NCI-H526 treated with DMSO at 0.1 percent for 48 hours (cell line): Measurements from ENCODE around the gene TMEM138.

Source experiments
- DNase-seq: peaks from one replicate; lab custom pipeline; 2025; lab: John Stamatoyannopoulos, UW

TMEM138 gene

GRCh38 chr11:61406991-61407728 lies 45.0 kb downstream of the TMEM138 start:
- DNase-seq, result no peak

GRCh38 chr11:61411589-61411988 lies 49.4 kb downstream of the TMEM138 start:
- DNase-seq, result no peak

GRCh38 chr11:61413496-61413895 lies 51.3 kb downstream of the TMEM138 start:
- no peak for DNase-seq

- no peak for DNase-seq
Observed at GRCh38 chr11:61414547-61414946, 52.4 kb downstream of the TMEM138 start.

- DNase-seq, result no peak
Observed at GRCh38 chr11:61415381-61415780, 53.2 kb downstream of the TMEM138 start.

GRCh38 chr11:61416941-61417340 lies 54.8 kb downstream of the TMEM138 start:
- no peak for DNase-seq

- no peak for DNase-seq
Observed at GRCh38 chr11:61417670-61418069, 55.5 kb downstream of the TMEM138 start.

- DNase-seq, result no peak
Observed at GRCh38 chr11:61418136-61418535, 56.0 kb downstream of the TMEM138 start.
